ENCODE measurements around the gene MYO7A.

Gene MYO7A

DNA sequence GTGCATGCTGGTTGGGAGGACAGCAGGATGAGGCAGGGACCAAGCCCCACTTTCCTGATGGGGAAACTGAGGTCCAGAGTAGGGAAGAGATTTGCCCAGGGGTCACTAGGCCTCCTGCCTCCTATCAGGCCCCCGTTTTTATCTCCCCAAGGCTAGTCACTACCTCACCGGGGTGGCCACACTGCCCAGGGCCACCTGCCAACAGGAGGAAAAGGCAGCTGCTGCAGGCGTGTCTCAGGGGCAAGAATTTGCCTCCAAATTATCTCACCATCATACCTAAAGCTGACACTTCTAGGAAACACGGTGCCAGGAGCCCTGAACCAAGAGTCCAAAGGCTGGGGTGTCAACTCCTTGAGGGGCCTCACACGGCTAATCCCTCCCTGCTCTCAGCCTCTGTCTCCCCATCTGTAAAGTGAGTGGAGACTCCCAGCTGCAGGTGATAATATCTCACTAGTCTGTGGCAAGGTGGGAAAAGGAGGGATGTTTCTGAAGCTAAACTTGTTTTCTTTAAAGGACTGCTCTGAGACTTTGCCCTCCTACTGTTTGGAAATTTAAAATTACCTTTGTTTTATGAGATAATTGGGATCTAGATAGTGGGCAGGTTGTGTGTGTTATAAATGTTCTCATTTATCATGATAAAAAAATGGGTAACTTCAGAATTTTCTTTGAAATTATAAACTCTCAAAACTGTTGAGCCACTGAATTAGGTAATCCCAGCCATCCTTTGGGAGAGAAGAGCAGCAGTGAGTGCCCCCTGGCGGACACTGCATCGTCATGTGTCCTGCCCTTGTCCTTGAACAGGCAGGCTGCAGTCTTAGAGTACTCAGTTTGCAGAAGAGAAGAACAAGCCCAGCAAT is 60.0 kb downstream of the MYO7A start:
- DNase-seq, result peak; percentile 37

DNA sequence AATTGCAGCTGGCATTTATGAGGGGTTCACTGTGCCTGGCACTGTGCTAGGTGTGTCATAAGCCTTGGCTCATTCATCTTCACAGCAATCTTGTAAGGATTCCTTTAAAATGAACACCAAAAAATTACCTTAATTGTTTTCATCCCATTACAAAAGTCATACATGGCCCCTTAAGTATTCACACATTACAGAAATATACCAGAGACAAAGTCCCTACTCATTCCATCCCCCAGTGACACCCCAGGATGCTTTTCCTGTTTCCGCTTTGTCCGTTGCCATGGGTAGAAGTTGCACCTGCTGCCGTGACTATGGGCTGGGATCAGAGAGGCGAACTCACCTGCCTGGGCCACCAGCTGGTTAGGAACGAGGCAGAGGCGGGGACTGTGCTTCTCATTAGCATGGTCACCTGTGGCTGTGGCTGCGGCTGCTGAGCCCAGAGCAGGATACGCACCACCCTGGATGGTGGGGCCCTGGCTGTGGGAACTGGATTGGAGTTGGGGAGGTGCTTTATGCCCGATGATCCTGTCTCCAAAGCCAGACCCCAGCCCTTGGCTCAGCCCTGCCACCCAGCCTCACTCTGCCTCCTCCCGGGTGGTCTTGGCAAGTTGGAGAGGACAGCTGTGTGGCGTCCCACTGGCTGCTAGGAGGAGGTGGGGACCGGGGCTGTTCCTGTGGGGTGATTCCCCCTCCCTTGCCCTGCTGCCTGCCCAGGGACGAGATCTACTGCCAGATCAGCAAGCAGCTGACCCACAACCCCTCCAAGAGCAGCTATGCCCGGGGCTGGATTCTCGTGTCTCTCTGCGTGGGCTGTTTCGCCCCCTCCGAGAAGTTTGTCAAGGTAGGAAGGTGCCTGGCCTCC is 60.8 kb downstream of the MYO7A start:
- DNase-seq, result no peak

DNA sequence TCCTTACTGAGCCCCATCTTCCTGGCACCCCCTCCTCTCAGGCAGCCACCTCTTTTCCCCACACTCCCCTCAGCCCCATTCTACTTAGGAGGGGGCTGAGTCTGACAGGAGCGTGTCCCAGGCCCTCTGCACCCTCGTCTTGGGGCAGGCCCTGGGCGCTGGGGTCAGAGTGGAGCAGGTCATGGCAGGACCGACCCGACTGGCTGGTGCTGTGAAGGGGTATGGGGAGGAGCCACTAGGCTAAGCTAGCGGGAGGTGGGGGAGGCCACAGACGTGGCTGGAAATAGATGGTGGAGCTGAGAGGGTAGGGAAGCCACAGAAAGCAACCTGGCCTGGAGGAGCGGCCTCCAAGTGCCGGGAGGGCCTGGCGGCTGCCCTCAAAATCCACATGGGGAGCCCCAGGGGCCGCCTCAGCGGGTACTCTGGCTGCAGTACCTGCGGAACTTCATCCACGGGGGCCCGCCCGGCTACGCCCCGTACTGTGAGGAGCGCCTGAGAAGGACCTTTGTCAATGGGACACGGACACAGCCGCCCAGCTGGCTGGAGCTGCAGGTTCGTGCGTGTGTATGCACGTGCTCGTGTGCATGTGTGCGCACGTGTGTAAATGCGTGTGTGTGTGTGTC is 61.7 kb downstream of the MYO7A start:
- DNase-seq, result no peak

DNA sequence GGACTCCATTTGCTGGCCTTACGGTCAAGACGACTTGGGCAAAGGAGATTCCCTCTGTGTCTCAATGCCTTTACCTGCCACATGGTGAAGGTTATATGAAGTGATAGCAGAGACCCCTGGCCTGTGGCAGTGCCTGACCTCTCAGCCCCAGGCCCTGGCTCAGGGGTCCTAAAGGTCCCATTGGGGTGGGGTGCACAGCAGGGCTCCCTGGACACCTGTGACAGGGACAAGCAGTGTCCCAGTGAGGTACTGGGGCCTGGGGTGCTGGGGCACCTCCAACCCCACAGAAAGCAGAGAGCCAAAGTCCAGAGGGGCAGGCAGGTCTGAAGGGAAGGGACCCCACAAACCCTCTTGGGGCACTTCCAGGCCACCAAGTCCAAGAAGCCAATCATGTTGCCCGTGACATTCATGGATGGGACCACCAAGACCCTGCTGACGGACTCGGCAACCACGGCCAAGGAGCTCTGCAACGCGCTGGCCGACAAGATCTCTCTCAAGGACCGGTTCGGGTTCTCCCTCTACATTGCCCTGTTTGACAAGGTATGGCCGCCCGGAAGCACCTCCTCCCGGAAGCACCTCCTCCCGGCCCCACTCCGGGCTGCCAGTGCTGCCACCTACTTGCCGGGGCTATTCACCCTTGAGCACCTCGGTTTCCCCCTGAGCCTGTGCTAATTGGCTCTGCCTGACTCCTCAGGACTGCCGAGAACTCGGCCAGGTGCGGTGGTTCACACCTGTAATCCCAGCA is 62.5 kb downstream of the MYO7A start:
- no peak for DNase-seq

DNA sequence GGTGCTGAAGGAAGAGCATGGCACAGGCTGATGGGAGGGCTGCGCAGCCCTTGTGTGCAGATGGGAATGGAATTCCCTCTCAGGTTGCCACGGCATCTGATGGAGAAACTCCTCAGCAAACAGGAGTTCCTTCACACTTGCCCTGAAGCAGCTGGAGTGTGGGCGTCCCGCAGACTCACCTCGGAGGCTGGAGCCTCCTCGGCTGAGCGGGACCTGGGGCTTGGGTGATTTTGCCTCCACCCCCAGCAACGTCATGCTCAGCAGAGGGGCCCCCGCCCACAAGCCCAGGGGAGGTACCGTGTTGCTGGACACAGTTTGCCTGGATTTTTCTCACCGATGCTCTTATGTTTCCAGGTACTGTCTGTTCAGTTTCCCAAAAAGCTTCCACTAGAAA is 63.4 kb downstream of the MYO7A start:
- no peak for DNase-seq

DNA sequence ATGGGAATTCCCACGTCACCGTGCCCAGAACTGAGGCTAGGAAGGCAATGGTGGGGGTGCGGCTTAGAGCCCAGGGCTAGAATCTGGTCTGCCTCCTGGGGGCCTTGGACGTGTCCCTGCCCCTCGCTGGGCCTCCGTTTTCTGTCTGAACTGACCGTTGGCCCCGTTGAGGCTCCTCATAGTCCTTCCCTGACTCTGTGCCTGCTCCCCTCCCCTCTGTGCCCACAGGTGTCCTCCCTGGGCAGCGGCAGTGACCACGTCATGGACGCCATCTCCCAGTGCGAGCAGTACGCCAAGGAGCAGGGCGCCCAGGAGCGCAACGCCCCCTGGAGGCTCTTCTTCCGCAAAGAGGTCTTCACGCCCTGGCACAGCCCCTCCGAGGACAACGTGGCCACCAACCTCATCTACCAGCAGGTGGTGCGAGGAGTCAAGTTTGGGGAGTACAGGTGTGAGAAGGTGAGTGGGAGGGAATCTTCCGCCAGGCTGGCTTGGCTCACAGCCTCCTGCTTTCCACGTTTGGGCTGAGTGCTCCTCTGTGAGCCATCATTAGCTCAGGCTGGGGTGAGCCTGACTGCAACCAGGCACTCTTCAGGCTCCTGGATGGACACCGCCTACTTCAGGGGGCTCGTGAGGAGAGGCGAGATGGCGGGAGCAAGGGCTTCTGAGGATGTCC is 63.9 kb downstream of the MYO7A start:
- peak; percentile 25 for DNase-seq

DNA sequence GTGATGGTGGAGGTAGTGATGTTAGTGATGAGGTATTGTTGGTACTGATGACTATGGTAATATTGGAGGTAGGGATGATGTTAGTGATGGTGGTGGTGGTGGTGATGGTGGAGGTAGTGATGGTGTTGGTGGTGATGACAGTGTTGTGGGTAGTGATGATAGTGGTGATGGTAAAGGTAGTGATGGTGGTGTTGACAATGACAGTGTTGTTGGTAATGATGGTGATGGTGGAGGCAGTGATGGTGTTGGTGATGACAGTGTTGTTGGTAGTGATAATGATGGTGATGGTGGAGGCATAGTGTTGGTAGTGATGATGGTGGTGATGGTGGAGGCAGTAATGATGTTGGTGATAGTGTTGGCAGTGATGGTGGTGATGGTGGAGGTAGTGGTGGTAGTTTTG is 65.1 kb downstream of the MYO7A start:
- DNase-seq, result no peak

DNA sequence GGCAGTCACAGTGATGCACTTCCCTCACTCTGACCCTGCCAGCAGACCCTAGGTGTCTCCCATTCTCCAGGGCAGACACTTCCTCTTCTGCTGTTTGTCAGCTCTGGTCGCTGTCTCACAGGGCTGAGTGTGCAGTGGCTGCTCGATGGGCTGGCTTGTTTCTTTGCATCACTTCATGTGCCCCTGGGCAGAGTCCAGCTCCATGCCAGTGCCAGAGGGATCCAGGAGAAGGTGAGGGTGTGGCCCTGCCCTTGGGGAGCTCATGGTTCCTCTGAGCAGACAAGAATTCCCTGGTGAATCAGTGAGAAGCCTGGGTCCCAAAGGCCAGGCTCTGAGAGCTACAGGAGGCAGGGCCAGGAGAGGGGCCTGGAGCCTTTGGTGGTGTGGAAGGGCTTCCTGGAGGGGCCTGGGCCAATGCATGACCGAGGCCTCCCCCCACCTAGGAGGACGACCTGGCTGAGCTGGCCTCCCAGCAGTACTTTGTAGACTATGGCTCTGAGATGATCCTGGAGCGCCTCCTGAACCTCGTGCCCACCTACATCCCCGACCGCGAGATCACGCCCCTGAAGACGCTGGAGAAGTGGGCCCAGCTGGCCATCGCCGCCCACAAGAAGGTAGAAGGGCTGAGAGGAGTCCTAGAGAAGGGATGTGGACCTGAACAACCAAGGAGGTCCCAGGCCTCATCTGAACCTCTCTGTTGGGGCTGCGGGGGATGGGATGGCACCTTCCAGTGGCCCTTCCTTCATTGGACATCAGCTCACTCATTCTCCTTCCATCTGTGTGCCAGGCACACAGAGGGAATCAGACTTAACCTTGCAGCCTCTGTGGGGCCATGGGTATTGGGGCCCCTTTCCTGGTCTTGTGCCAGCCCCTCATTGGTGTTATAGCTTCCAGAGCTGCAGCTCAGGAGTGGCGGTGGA is 66.1 kb downstream of the MYO7A start:
- no peak for DNase-seq

DNA sequence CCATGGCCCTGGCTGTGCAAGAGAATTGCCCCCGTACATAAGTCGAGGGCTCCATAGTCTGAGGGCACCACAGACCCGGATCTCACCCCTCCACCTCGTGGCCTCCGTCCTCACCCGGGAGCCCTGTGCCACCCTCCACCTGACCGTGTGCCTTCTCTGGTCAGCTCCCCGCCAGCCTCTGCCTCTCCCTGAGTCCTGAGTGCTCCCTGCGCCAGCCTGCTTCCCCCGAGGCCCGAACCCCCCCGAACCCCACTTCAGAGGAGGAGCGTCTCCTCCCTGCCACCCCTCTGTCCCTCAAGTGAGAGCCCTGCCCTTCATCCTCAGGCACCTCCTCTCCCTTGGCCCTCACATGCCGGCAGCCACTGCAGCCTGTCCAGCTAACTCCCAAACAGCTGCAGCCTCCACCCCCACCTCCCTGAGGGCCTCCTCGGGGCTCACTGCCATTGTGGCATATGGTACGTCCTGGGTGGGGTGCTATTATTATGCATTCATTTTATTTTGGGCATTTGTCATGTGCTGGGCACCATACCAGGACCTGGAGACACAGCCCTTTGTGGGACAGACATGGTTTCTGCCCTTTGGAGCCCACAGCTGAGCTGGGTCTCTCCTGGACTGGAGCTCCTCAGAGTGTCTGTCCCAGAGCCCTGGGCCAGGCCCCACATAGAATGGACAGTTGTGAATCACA is 67.2 kb downstream of the MYO7A start:
- DNase-seq, result no peak

DNA sequence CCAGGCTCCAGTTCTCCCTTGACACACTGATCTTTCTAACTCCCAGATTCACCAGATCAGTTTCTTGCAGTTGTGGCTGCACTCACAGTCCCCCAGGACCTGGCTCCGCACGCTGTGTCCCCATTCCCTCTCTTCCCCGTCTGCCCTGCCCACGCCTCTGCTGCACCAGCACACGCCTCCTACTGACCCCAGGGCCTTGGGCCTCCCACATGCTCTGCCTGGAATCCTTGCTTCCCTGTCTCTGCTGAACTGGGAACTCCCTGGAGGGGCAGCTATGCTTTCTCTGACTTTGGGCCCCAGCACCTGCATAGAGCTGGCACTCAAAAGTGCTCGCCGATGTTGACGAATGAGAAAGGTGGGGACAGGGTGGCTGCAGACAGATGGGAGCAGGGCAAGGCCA is 68.9 kb downstream of the MYO7A start:
- no peak for DNase-seq

DNA sequence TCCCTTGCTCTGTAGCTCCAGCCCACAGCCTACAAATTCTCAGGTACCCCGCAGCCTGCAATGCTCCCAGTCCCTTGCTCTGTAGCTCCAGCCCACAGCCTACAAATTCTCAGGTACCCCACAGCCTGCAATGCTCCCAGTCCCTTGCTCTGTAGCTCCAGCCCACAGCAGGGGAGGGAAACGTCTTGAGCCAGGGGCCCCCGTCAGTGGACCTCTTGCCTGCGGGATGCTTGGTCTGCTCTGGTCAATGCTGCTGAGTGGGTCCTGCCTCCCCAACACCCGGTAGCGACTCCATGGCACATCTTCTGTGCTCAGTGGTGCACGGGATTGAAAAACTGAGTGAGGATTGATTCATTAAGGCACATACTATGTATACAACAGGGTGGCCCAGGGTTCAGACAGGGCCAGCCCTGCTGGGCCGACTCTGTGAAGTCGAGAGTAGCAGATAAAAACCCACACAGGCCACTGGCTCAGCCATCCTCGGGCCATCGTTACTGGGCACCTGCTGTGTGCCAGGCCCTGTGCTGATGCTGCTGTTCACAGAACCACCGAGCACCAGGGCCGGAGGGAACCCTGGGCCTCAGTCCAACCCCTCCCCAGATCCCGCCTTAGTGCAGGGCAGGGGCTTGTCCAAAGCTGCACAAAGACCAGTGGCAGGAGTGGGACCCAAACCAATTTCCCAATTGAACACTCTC is 69.7 kb downstream of the MYO7A start:
- DNase-seq, result no peak

DNA sequence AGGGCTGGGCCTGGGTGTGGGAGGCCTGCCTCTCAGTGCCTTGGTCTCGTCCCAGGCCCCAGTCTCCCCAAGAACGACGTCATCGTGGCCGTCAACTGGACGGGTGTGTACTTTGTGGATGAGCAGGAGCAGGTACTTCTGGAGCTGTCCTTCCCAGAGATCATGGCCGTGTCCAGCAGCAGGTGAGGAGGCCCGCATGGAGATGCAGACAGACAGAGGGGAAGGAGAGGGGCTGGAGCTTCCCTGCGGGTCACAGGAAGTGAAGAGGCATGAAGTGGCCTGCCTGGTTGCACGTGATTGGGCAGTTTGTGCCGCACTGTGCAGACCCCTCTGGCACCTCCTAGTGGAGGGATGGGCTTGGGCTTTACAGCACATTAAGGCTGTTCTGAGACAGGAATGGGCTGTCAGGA is 70.4 kb downstream of the MYO7A start:
- no peak for DNase-seq

DNA sequence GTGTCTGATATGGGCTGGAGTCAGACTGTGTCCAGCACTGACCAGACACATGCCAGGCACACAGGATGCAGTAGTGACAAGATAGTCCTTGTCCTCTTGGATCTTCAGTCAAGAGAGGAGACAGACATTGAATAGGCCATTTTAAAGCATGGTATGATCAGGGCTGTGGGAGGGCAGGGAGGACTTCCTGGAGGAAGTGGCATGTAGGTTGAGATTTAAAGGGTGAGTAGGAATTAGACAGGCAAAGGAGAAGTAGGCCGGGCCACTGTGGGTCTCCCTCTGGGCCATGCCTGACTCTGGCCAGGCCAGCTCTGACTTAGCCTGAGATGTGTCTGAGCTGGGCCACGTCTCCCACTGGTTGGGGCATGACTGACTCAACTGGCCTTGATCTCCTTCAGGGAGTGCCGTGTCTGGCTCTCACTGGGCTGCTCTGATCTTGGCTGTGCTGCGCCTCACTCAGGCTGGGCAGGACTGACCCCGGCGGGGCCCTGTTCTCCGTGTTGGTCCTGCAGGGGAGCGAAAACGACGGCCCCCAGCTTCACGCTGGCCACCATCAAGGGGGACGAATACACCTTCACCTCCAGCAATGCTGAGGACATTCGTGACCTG is 71.2 kb downstream of the MYO7A start:
- no peak for DNase-seq

DNA sequence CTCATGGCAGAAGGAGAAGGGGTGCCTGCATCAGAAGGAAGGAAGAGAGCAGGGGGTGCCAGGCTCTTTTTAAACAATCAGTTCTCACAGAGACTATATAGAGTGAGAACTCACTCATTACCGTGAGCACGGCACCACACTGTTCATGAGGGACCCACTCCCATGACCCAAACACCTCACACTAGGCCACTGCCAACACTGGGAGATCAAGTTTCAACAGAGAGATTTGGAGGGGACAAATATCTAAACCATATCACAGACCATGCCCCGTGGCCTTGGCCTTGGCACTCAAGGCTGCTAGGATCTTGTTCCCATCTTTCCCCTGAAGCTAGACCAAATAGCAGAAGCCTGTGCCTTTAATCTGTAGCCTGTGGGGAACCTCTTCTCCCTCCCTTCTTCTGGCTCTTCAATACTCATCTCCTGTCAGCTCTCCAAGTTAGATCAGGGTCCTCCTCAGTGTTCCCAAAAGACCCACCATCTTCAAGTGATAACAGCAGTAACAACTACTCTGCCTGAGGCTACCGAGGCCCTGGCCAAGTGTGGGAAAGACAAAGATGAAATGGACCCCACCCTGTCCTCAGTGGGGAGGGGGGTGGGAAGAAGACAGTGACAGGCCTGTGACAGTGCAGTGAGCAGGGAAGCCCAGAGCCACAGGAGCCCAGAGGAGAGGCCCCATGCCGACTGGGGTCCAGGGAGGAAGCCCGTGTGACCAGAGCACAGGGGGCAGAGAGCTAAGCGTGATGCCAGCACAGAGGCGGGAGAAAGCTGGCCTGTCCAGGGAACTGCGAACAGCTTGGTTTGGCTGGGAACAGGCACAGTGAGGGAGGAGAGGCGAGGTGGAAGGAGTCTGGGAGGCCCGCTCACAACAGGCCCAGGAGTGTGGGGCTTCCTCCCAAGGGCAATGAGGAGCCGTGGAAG is 72.6 kb downstream of the MYO7A start:
- no peak for DNase-seq

DNA sequence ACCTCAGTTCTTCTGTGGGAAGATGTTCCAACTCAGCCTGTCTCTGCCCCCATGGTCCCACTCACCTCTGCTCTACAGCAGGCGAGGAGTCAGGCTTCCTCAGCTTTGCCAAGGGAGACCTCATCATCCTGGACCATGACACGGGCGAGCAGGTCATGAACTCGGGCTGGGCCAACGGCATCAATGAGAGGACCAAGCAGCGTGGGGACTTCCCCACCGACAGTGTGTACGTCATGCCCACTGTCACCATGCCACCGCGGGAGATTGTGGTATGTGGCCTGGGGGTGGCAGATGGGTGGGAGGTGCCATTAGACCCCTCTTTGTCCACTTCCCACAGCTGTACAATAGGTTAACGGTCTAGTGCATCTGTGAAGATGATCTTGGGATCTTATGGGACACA is 73.3 kb downstream of the MYO7A start:
- DNase-seq, result no peak

DNA sequence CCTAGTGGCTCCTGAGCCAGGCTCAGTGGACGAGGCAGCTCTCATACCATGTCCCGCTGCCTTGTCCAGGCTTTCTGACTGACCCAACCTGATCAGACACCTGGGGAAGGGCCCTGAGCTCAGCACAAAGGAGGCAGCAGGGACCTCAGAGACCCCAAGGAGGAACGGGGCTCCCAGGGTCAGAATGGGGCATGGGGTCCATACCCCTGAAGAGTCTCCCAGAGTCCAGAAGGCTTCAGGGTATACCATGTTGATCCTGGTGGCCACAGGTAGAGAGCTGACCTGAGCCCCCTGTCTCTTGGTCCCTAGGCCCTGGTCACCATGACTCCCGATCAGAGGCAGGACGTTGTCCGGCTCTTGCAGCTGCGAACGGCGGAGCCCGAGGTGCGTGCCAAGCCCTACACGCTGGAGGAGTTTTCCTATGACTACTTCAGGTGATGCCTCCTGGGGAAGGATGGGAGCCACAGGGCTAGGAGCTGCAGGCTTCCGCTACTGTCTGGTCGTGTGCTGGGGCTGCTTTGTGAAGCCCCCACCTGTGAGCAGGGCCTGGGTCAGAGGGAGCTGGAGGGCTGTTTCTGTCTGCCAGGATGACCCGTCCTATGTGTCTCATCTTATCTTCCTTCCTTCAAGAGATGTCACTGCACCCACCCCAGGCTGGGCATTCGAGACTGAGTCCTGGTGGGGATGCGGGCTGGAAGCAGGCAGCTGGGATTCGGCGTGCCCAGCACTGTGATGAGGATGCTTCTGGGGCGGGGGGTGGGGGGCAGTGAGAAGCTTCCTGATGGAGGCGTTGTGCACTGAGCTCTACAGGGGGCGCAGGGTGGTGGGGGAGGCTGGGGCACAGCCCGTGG is 74.2 kb downstream of the MYO7A start:
- no peak for DNase-seq
